ENCODE data around the gene NAA50.

DNA sequence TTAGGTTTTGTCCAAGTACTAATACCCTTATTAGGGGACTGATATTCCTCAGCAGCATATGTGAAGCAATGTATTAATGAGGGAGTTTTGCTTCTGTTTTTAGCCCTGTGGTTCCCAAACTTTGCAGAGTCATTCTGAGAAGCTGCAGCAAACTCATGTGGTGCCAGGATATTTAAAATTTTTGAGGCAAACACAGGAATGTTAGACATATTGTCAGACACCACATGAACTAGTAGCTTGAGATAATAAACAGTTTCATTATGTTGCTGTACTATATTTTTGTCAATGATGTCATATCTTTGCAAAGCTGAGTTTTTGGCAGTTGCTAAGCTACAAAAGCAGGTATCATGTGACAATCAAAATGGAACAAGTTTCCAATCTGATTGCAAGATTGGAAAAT lies 37.4 kb upstream of the NAA50 start:
- TF ChIP-seq, protein P1, sequence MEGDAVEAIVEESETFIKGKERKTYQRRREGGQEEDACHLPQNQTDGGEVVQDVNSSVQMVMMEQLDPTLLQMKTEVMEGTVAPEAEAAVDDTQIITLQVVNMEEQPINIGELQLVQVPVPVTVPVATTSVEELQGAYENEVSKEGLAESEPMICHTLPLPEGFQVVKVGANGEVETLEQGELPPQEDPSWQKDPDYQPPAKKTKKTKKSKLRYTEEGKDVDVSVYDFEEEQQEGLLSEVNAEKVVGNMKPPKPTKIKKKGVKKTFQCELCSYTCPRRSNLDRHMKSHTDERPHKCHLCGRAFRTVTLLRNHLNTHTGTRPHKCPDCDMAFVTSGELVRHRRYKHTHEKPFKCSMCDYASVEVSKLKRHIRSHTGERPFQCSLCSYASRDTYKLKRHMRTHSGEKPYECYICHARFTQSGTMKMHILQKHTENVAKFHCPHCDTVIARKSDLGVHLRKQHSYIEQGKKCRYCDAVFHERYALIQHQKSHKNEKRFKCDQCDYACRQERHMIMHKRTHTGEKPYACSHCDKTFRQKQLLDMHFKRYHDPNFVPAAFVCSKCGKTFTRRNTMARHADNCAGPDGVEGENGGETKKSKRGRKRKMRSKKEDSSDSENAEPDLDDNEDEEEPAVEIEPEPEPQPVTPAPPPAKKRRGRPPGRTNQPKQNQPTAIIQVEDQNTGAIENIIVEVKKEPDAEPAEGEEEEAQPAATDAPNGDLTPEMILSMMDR (IDR thresholded peaks at IDR 0.05; ENCODE audit: low read depth, low read length), result no peak
- no peak for TF ChIP-seq EZH2phosphoT487 (IDR thresholded peaks at IDR 0.05; ENCODE audit: low read depth)

Data from OCI-LY3 (cell line).